SU-DHL-6 (cell line): ENCODE results near the gene PPP2R5C.

ENCODE experiments used
- EZH2phosphoT487 ChIP-seq: fragments of 200-600 bp; sonication (generic), shearing (Covaris generic); conservative IDR thresholded peaks from 2 replicates; pipeline ENCODE4 v1.6.1; 2018; ENCODE audit warnings: mild to moderate bottlenecking, antibody characterized with exemption, low read length, moderate library complexity, mixed read lengths
- TF ChIP-seq, protein P1 (sequence below): fragments of 200-600 bp; sonication (generic); IDR thresholded peaks from one replicate; pipeline ENCODE4 v1.5.1; 2017; ENCODE audit warnings: antibody characterized with exemption, mild to moderate bottlenecking, low read length, moderate library complexity; ENCODE audit not compliant: insufficient read depth, poor library complexity, severe bottlenecking

GRCh38 chr14:101957406-101958234, 196.1 kb downstream of the PPP2R5C start:
- TF ChIP-seq, protein P1, sequence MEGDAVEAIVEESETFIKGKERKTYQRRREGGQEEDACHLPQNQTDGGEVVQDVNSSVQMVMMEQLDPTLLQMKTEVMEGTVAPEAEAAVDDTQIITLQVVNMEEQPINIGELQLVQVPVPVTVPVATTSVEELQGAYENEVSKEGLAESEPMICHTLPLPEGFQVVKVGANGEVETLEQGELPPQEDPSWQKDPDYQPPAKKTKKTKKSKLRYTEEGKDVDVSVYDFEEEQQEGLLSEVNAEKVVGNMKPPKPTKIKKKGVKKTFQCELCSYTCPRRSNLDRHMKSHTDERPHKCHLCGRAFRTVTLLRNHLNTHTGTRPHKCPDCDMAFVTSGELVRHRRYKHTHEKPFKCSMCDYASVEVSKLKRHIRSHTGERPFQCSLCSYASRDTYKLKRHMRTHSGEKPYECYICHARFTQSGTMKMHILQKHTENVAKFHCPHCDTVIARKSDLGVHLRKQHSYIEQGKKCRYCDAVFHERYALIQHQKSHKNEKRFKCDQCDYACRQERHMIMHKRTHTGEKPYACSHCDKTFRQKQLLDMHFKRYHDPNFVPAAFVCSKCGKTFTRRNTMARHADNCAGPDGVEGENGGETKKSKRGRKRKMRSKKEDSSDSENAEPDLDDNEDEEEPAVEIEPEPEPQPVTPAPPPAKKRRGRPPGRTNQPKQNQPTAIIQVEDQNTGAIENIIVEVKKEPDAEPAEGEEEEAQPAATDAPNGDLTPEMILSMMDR, result no peak
- no peak for TF ChIP-seq EZH2phosphoT487
